ENCODE data around the gene TRIM62.

Gene TRIM62

GRCh38 chr1:33159577-33159976 lies 22.3 kb downstream of the TRIM62 start:
- no peak for TF ChIP-seq CTCF (IDR thresholded peaks at IDR 0.05; ENCODE audit: low read depth, low read length)
- no peak for DNase-seq (ENCODE audit: low read depth in 2 of 2)
- no peak overlapping the region for H3K4me3 ChIP-seq (replicated peaks in 1 of 2; ENCODE audit: low read depth in 2 of 2, low read length in 2 of 2)

GRCh38 chr1:33158366-33158765 lies 23.5 kb downstream of the TRIM62 start:
- no peak overlapping the region for H3K4me3 ChIP-seq (replicated peaks in 1 of 2; ENCODE audit: low read depth in 2 of 2, low read length in 2 of 2)
- TF ChIP-seq CTCF (IDR thresholded peaks at IDR 0.05; ENCODE audit: low read depth, low read length): no peak
- no peak for DNase-seq (ENCODE audit: low read depth in 2 of 2)

- no peak overlapping the region for H3K4me3 ChIP-seq (replicated peaks in 1 of 2; ENCODE audit: low read depth in 2 of 2, low read length in 2 of 2)
- DNase-seq (ENCODE audit: low read depth in 2 of 2): no peak
- TF ChIP-seq CTCF (IDR thresholded peaks at IDR 0.05; ENCODE audit: low read depth, low read length): no peak
These were observed 24.7 kb downstream of the TRIM62 start for GRCh38 chr1:33157131-33157530.

GRCh38 chr1:33155877-33156538 lies 25.8 kb downstream of the TRIM62 start:
- no peak for DNase-seq (ENCODE audit: low read depth in 2 of 2)
- TF ChIP-seq CTCF (IDR thresholded peaks at IDR 0.05; ENCODE audit: low read depth, low read length): no peak

GRCh38 chr1:33153650-33154049 lies 28.2 kb downstream of the TRIM62 start:
- TF ChIP-seq CTCF (IDR thresholded peaks at IDR 0.05; ENCODE audit: low read depth, low read length): no peak
- DNase-seq (ENCODE audit: low read depth in 2 of 2): peak in 1 of 2 donors; percentile 53
- H3K4me3 ChIP-seq (replicated peaks in 1 of 2; ENCODE audit: low read depth in 2 of 2, low read length in 2 of 2): no peak overlapping the region

More at GRCh38 chr1:33155877-33156538, 25.8 kb downstream of the TRIM62 start:
- no peak overlapping the region for H3K4me3 ChIP-seq (replicated peaks in 1 of 2; ENCODE audit: low read depth in 2 of 2, low read length in 2 of 2)

- no peak for TF ChIP-seq CTCF (IDR thresholded peaks at IDR 0.05; ENCODE audit: low read depth, low read length)
- peak; percentile 92 to 95 for DNase-seq (ENCODE audit: low read depth in 2 of 2)
- no peak overlapping the region for H3K4me3 ChIP-seq (replicated peaks in 1 of 2; ENCODE audit: low read depth in 2 of 2, low read length in 2 of 2)
These were observed 29.0 kb downstream of the TRIM62 start for GRCh38 chr1:33152685-33153432.

All from cardiac fibroblast (primary cell).